ENCODE results near the gene HEXD. TPM values are rescaled to one million over a fixed set of nuclear protein-coding genes. Genes with fewer than 3 reads are reported as not detected.

HEXD gene
- total RNA-seq, 2 experiments from 2014 or later: 87.9 to 93.2 TPM

DNA sequence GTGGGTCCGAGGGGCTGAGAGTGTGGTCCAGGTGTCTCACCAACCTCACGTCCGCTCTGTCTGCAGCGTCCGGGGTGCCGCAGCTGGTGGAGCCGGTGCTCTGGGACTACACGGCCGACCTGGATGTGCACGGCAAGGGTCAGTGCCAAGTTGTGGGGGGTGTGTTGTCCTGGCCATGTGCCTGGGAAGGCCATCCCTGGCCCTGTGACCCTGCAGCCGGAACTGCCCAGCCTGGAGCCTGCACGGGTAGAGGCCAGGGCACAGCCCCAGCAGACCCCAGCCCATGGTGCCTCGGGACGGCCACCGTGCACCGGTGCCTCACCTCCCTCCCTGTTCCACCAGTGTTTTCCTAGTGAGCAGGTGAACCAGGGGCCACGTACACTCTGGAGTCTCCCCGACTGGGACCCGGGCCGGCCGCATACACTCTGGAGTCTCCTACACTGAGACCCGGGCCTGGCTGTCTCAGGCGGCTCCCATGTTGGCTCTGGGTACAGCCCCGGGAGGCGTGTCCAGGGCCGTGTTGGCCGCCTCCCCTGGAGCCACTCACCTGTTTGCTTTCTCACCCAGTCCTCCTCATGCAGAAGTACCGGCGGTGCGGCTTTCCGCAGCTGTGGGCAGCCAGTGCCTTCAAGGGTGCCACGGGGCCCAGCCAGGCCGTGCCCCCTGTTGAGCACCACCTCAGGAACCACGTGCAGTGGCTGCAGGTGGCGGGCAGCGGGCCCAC lies 18.6 kb downstream of the HEXD start:
- no TSS peak for BruUV-seq (replicated peaks)
- Histone ChIP-seq H3K9me3 (ENCODE audit: low read length) (no peaks in the 10 kb centered on the region), H2AFZ (ENCODE audit: low read length) (no peak overlapping the region), H3K79me2 (ENCODE audit: insufficient read depth, low read depth, low read length) (no peaks in the 10 kb centered on the region), H3K36me3 (ENCODE audit: insufficient read depth, low read length) (peaks cover 70% of the 10 kb centered on the region), H3K4me2 (ENCODE audit: low read length) (no peak overlapping the region), H3K27ac (ENCODE audit: low read depth, low read length, poor library complexity, severe bottlenecking) (no peak overlapping the region), H4K20me1 (ENCODE audit: insufficient read depth, low read length) (no peaks in the 10 kb centered on the region), H3K9me2 (ENCODE audit: insufficient read depth, low read length) (no peaks in the 10 kb centered on the region), H3K4me1 (ENCODE audit: insufficient read depth, low read length, poor library complexity, severe bottlenecking) (peaks cover 11% of the 10 kb centered on the region), H3K4me3 (ENCODE audit: low read depth, low read length, poor library complexity, severe bottlenecking) (no peak overlapping the region)
- intact Hi-C loops (cut with micrococcal nuclease; ENCODE audit: unreplicated experiment): no loop called here
- ChIA-PET CTCF (ENCODE audit: unreplicated experiment) (no interaction called here), POLR2A (interaction anchor here (0.7 kb wide), 1 partner anchor 497 kb away, joined by 3 read pairs; no protein-coding TSS in a partner anchor)
- no peak for DNase-seq (ENCODE audit: low spot score)
- TF ChIP-seq, protein P1, sequence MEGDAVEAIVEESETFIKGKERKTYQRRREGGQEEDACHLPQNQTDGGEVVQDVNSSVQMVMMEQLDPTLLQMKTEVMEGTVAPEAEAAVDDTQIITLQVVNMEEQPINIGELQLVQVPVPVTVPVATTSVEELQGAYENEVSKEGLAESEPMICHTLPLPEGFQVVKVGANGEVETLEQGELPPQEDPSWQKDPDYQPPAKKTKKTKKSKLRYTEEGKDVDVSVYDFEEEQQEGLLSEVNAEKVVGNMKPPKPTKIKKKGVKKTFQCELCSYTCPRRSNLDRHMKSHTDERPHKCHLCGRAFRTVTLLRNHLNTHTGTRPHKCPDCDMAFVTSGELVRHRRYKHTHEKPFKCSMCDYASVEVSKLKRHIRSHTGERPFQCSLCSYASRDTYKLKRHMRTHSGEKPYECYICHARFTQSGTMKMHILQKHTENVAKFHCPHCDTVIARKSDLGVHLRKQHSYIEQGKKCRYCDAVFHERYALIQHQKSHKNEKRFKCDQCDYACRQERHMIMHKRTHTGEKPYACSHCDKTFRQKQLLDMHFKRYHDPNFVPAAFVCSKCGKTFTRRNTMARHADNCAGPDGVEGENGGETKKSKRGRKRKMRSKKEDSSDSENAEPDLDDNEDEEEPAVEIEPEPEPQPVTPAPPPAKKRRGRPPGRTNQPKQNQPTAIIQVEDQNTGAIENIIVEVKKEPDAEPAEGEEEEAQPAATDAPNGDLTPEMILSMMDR (conservative IDR thresholded peaks at IDR 0.05; ENCODE audit: low read length): no peak
- no peak for TF ChIP-seq EZH2phosphoT487 (IDR thresholded peaks at IDR 0.05; ENCODE audit: borderline replicate concordance, low read depth, low read length)

DNA sequence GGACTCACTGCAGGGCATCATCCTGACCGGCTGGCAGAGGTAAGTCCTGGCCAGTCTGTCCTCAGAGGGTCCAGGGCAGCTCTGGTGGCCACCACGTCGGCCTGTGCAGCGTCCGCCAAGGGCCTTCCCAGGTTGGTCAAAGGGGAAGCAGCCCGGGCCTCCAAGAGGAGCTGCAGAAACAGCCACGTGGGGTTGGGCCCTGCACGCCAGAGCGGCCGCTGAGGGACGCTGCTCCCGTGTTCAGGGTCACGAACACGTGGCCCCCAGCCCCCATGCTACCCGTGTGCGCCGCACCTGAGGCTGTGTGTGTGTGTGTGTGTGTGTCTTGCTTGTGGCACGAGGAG lies 19.1 kb downstream of the HEXD start:
- DNase-seq (ENCODE audit: low spot score): no peak
- H3K4me2 ChIP-seq (ENCODE audit: low read length): no peak overlapping the region
- H2AFZ ChIP-seq (ENCODE audit: low read length): no peak overlapping the region
- no peaks in the 10 kb centered on the region for H4K20me1 ChIP-seq (ENCODE audit: insufficient read depth, low read length)
- peaks cover 70% of the 10 kb centered on the region for H3K36me3 ChIP-seq (ENCODE audit: insufficient read depth, low read length)
- H3K79me2 ChIP-seq (ENCODE audit: insufficient read depth, low read depth, low read length): no peaks in the 10 kb centered on the region
- intact Hi-C loops (cut with micrococcal nuclease; ENCODE audit: unreplicated experiment): no loop called here
- no peaks in the 10 kb centered on the region for H3K9me2 ChIP-seq (ENCODE audit: insufficient read depth, low read length)
- no peaks in the 10 kb centered on the region for H3K9me3 ChIP-seq (ENCODE audit: low read length)
- ChIA-PET CTCF (ENCODE audit: unreplicated experiment) (no interaction called here), POLR2A (interaction anchor here (0.5 kb wide), 2 partner anchors 32 to 145 kb away, joined by 3 read pairs; no protein-coding TSS in a partner anchor)
- BruUV-seq (replicated peaks): no TSS peak
- H3K4me3 ChIP-seq (ENCODE audit: low read depth, low read length, poor library complexity, severe bottlenecking): no peak overlapping the region
- TF ChIP-seq EZH2phosphoT487 (IDR thresholded peaks at IDR 0.05; ENCODE audit: borderline replicate concordance, low read depth, low read length): no peak
- TF ChIP-seq, protein P1 (conservative IDR thresholded peaks at IDR 0.05; ENCODE audit: low read length): no peak
- H3K4me1 ChIP-seq (ENCODE audit: insufficient read depth, low read length, poor library complexity, severe bottlenecking): peaks cover 11% of the 10 kb centered on the region
- no peak overlapping the region for H3K27ac ChIP-seq (ENCODE audit: low read depth, low read length, poor library complexity, severe bottlenecking)
